Endothelial cell of umbilical vein (primary cell): ENCODE measurements around the gene DEPDC4. TPM values are rescaled to one million over a fixed set of nuclear protein-coding genes. Genes with fewer than 3 reads are reported as not detected.

Source experiments
- BruUV-seq: library from RNA; stranded (reverse); fragments of 400-500 nt; replicated peaks from 2 replicates; lab custom pipeline; 2021; lab: Mats Ljungman, UMichigan
- CTCF ChIA-PET: fragments of 300-600, 350-600 bp; sonication (Branson Sonifier 250); formaldehyde crosslinking; loops from one replicate; lab custom pipeline; 2021; ENCODE audit warnings: antibody characterized with exemption, inconsistent platforms; lab: Charles Lee
- POLR2A ChIA-PET: fragments of 300-600, 350-600 bp; sonication (Branson Sonifier 250); formaldehyde crosslinking; loops from one replicate; lab custom pipeline; 2021; ENCODE audit warnings: antibody characterized with exemption, inconsistent platforms; lab: Charles Lee
- DNase-seq: peaks from one replicate; pipeline ENCODE4 v3.0.0-alpha.2; 2011; ENCODE audit warnings: low read depth, low spot score
- FAIRE-seq: peaks from 2 replicates; lab custom pipeline; 2011; peaks lifted over from hg19 to GRCh38; lab: Jason Lieb, UNC
- H2AFZ ChIP-seq: 2 replicates; pipeline ENCODE4 v1.6.0; 2012; ENCODE audit warnings: low read depth, low read length, control low read depth, inconsistent platforms
- H3K27ac ChIP-seq: 2 replicates; pipeline ENCODE4 v1.5.1; 2011; ENCODE audit warnings: low read depth, mild to moderate bottlenecking, control low read depth, low read length, moderate library complexity; ENCODE audit not compliant: insufficient read depth
- H3K27me3 ChIP-seq, 2 experiments: 2 replicates each; pipeline versions ENCODE4 v1.6.0 to v1.6.1; 2011; ENCODE audit warnings: low read length in 2 of 2, mixed read lengths in 1 of 2; ENCODE audit not compliant: control insufficient read depth in 2 of 2, insufficient read depth in 2 of 2
- H3K36me3 ChIP-seq, 2 experiments: 2 replicates in 1 of 2; 3 replicates in 1 of 2; pipeline ENCODE4 v1.5.1; 2011; ENCODE audit warnings: low read length in 2 of 2, mild to moderate bottlenecking in 1 of 2, moderate library complexity in 1 of 2; ENCODE audit not compliant: control insufficient read depth in 2 of 2, insufficient read depth in 2 of 2; ENCODE audit errors: extremely low read depth in 1 of 2
- H3K4me1 ChIP-seq: 3 replicates; pipeline ENCODE4 v1.5.1; 2011; ENCODE audit warnings: mild to moderate bottlenecking, low read length; ENCODE audit not compliant: control insufficient read depth, insufficient read depth; ENCODE audit errors: extremely low read depth
- H3K4me2 ChIP-seq: 2 replicates; pipeline ENCODE4 v1.6.1; 2011; ENCODE audit warnings: low read length, control low read depth, mixed read lengths; ENCODE audit not compliant: insufficient read depth
- H3K4me3 ChIP-seq, 3 experiments: fragments of 200-600 bp in 1 of 3; sonication (generic), shearing (Covaris generic) in 1 of 3; replicated peaks in 1 of 3; 2 replicates each; pipeline ENCODE4 v1.5.1; 2011 to 2016; ENCODE audit warnings: control low read depth in 3 of 3, low read length in 3 of 3, mild to moderate bottlenecking in 2 of 3, inconsistent platforms in 1 of 3, low read depth in 1 of 3, moderate library complexity in 1 of 3; ENCODE audit not compliant: insufficient read depth in 1 of 3
- H3K79me2 ChIP-seq: 2 replicates; pipeline ENCODE4 v1.6.0; 2012; ENCODE audit warnings: low read length, inconsistent platforms; ENCODE audit not compliant: control insufficient read depth, insufficient read depth
- H3K9ac ChIP-seq: replicated peaks from 2 replicates; pipeline ENCODE3; 2011; ENCODE audit warnings: low read length, control low read depth; ENCODE audit not compliant: insufficient read depth; ENCODE audit errors: extremely low read depth
- H3K9me1 ChIP-seq: replicated peaks from 3 replicates; pipeline ENCODE4 v1.6.0; 2011; ENCODE audit warnings: mild to moderate bottlenecking, low read length; ENCODE audit not compliant: control insufficient read depth, insufficient read depth; ENCODE audit errors: extremely low read depth
- H3K9me3 ChIP-seq: replicated peaks from 2 replicates; pipeline ENCODE4 v1.5.1; 2012; ENCODE audit warnings: low read length, inconsistent platforms; ENCODE audit not compliant: control insufficient read depth, insufficient read depth
- H4K20me1 ChIP-seq: replicated peaks from 2 replicates; pipeline ENCODE3; 2011; ENCODE audit warnings: mild to moderate bottlenecking, low read length; ENCODE audit not compliant: control insufficient read depth, insufficient read depth; ENCODE audit errors: extremely low read depth
- CTCF ChIP-seq, 2 donors: IDR thresholded peaks; 1 replicate in 1 of 2; 2 replicates in 1 of 2; pipeline ENCODE4 v1.5.1; 2011; ENCODE audit warnings: low read length in 2 of 2, mild to moderate bottlenecking in 2 of 2, moderate library complexity in 2 of 2, control low read depth in 1 of 2, inconsistent platforms in 1 of 2, low read depth in 1 of 2; ENCODE audit not compliant: insufficient read depth in 1 of 2; ENCODE audit errors: extremely low read depth in 1 of 2
- EZH2 ChIP-seq: IDR thresholded peaks from 2 replicates; pipeline ENCODE4 v1.6.1; 2012; ENCODE audit warnings: borderline replicate concordance, low read depth, mild to moderate bottlenecking, moderate library complexity, low read length, inconsistent platforms; ENCODE audit not compliant: severe bottlenecking
- FOS ChIP-seq: IDR thresholded peaks from 2 replicates; pipeline ENCODE4 v1.6.1; 2011; ENCODE audit warnings: mild to moderate bottlenecking, low read length, moderate library complexity, borderline replicate concordance; ENCODE audit not compliant: insufficient read depth
- GATA2 ChIP-seq: IDR thresholded peaks from 2 replicates; pipeline ENCODE4 v1.7.0; 2011; ENCODE audit warnings: low read depth, mild to moderate bottlenecking, moderate library complexity, mixed read lengths, low read length; ENCODE audit not compliant: insufficient read length, insufficient read depth
- JUN ChIP-seq: IDR thresholded peaks from 2 replicates; pipeline ENCODE4 v1.6.1; 2011; ENCODE audit warnings: borderline replicate concordance, low read depth; ENCODE audit not compliant: insufficient read length, insufficient read depth
- MYC ChIP-seq: IDR thresholded peaks from one replicate; pipeline ENCODE4 v1.6.1; 2011; ENCODE audit warnings: mild to moderate bottlenecking, low read depth, low read length
- POLR2A ChIP-seq: IDR thresholded peaks from 2 replicates; pipeline ENCODE4 v1.6.1; 2012; ENCODE audit warnings: low read depth, mild to moderate bottlenecking, control low read depth, low read length
- POLR2AphosphoS5 ChIP-seq: IDR thresholded peaks from 2 replicates; pipeline ENCODE4 v1.6.1; 2012; ENCODE audit warnings: low read depth, mild to moderate bottlenecking, control low read depth, low read length, moderate library complexity; ENCODE audit not compliant: insufficient read depth
- dilution Hi-C: fragments of 300-500 bp; cut with MboI; formaldehyde crosslinking; loops from one replicate; pipeline ENCODE4 v1.15.0; 2019; ENCODE audit warnings: low sequenced_read_pairs; ENCODE audit not compliant: extremely low pct_ligation_motif_present
- intact Hi-C: fragments of 100-400 bp; cut with micrococcal nuclease; formaldehyde crosslinking; loops from one replicate; pipeline ENCODE4 v1.10.0; 2022
- polyA plus RNA-seq, 4 experiments: library from polyadenylated mRNA; depleted of rRNA in 3 of 4; stranded (reverse) in 3 of 4; unstranded in 1 of 4; fragments of >200 nt; gene quantifications; 2 replicates each; pipeline versions ENCODE4 v1.2.1 to v1.2.3, GENCODE V29; 2011 to 2012; ENCODE audit warnings: missing spikeins in 1 of 4
- total RNA-seq: library from RNA; stranded (reverse); gene quantifications from 2 replicates; pipeline ENCODE4 v1.2.3, GENCODE V29; 2021
- TF ChIP-seq, protein P1 (sequence below): IDR thresholded peaks from 2 replicates; pipeline ENCODE4 v1.6.1; 2011; ENCODE audit not compliant: insufficient read depth, insufficient read length

Gene DEPDC4
- total and polyA plus RNA-seq, 2 donors (not counting 3 experiments of a cell fraction or from before 2014, with no cell fraction given): 0.15 to 0.66 TPM

- H2AFZ ChIP-seq: no peak overlapping the region
- H3K27ac ChIP-seq: no peak overlapping the region
- ChIA-PET CTCF (interaction anchor here (1.4 kb wide), 1 partner anchor 21 kb away, joined by 4 read pairs; no protein-coding TSS in a partner anchor), POLR2A (interaction anchor here (0.6 kb wide), 1 partner anchor 187 kb away, joined by 3 read pairs; no protein-coding TSS in a partner anchor)
- intact Hi-C loops (no loop called here), dilution Hi-C loops (no loop called here)
- no peak for DNase-seq
- no peaks in the 10 kb centered on the region for H3K9me3 ChIP-seq
- BruUV-seq: no TSS peak
- H4K20me1 ChIP-seq: no peaks in the 10 kb centered on the region
- H3K9ac ChIP-seq: no peak overlapping the region
- no peak overlapping the region for H3K4me3 ChIP-seq
- FAIRE-seq: no peak
- no peaks in the 10 kb centered on the region for H3K4me1 ChIP-seq
- no peak for TF ChIP-seq EZH2
- no peak for TF ChIP-seq FOS
- TF ChIP-seq POLR2AphosphoS5: no peak
- TF ChIP-seq MYC: no peak
- TF ChIP-seq POLR2A: no peak
- TF ChIP-seq, protein P1, sequence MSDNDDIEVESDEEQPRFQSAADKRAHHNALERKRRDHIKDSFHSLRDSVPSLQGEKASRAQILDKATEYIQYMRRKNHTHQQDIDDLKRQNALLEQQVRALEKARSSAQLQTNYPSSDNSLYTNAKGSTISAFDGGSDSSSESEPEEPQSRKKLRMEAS: no peak
- no peak for TF ChIP-seq CTCF (IDR thresholded peaks at IDR 0.05; ENCODE audit: extremely low read depth in 1 of 2, insufficient read depth in 1 of 2, low read depth in 1 of 2, low read length in 2 of 2)
- TF ChIP-seq JUN: no peak
- no peak for TF ChIP-seq GATA2
- no peak overlapping the region for H3K4me2 ChIP-seq
- no peaks in the 10 kb centered on the region for H3K9me1 ChIP-seq
- peaks cover 2 to 8% of the 10 kb centered on the region in 2 experiments for H3K36me3 ChIP-seq
- H3K79me2 ChIP-seq: no peaks in the 10 kb centered on the region
- no peaks in the 10 kb centered on the region for H3K27me3 ChIP-seq
Observed at GRCh38 chr12:100214518-100214917, 52.4 kb downstream of the DEPDC4 start.
